Calu3 (cell line): ENCODE measurements around the gene PRPF39. TPM values are rescaled to one million over a fixed set of nuclear protein-coding genes. Genes with fewer than 3 reads are reported as not detected.

Experiments used
- Bru-seq: library from RNA; stranded (reverse); fragments of 400-500 nt; gene quantifications from one replicate; lab custom pipeline; 2021; lab: Mats Ljungman, UMichigan
- BruChase-seq, 2 experiments: library from RNA; stranded (reverse); fragments of 400-500 nt; gene quantifications; one replicate each; lab custom pipeline; 2021; lab: Mats Ljungman, UMichigan
- BruUV-seq: library from RNA; stranded (reverse); fragments of 400-500 nt; replicated peaks from 2 replicates; lab custom pipeline; 2021; lab: Mats Ljungman, UMichigan
- CTCF ChIA-PET: fragments of 300-600 bp; sonication (Branson Sonifier 250); formaldehyde crosslinking; loops from one replicate; lab custom pipeline; 2022; ENCODE audit warnings: antibody characterized with exemption; lab: Charles Lee
- DNase-seq: peaks from one replicate; pipeline ENCODE4 v3.0.0; 2022
- H3K27ac Mint-ChIP-seq: one replicate; pipeline ENCODE4 v1.8.0; 2022; ENCODE audit warnings: mixed read lengths; ENCODE audit not compliant: unreplicated experiment
- H3K27me3 Mint-ChIP-seq: one replicate; pipeline ENCODE4 v1.8.0; 2022; ENCODE audit warnings: mixed read lengths; ENCODE audit not compliant: unreplicated experiment
- H3K36me3 Mint-ChIP-seq: one replicate; pipeline ENCODE4 v1.8.0; 2022; ENCODE audit warnings: mild to moderate bottlenecking, moderate library complexity, mixed read lengths; ENCODE audit not compliant: insufficient read depth, unreplicated experiment
- H3K4me1 Mint-ChIP-seq: one replicate; pipeline ENCODE4 v1.8.0; 2022; ENCODE audit warnings: mild to moderate bottlenecking, low read depth, mixed read lengths; ENCODE audit not compliant: unreplicated experiment
- H3K4me3 Mint-ChIP-seq: one replicate; pipeline ENCODE4 v1.8.0; 2022; ENCODE audit warnings: mild to moderate bottlenecking, low read depth, moderate library complexity, mixed read lengths; ENCODE audit not compliant: unreplicated experiment
- H3K9me3 Mint-ChIP-seq: one replicate; pipeline ENCODE4 v1.8.0; 2022; ENCODE audit warnings: low read depth, mixed read lengths; ENCODE audit not compliant: unreplicated experiment
- CTCF ChIP-seq: fragments of 200-600 bp; IDR thresholded peaks from one replicate; pipeline ENCODE4 v1.8.0; 2022; ENCODE audit warnings: antibody characterized with exemption; ENCODE audit not compliant: unreplicated experiment
- intact Hi-C: fragments of 100-400 bp; cut with micrococcal nuclease; formaldehyde crosslinking; loops from one replicate; pipeline ENCODE4 v1.10.0; 2022; ENCODE audit not compliant: unreplicated experiment
- long read RNA-seq: library from polyadenylated mRNA; stranded (forward); transcript quantifications from one replicate; pipeline ENCODE4 v2.0.0, GENCODE V29; 2022
- total RNA-seq: library from RNA; stranded (reverse); gene quantifications from 2 replicates; pipeline ENCODE4 v1.2.3, GENCODE V29; 2022

Gene PRPF39
- total RNA-seq (34.2 and 35.8 TPM in 2 replicates), Bru-seq, nascent RNA (percentile 90 among the genes with signal in this experiment), BruChase-seq, experiment 1, labeled RNA remaining after a 6-hour chase (percentile 86 among the genes with signal in this experiment), BruChase-seq, experiment 2, labeled RNA remaining after a 2-hour chase (percentile 86 among the genes with signal in this experiment)
- long read RNA-seq, transcript PRPF39-201 (14 exons, 2,868 nt), result major isoform, 9 of 26 reads
- long read RNA-seq, partial matches to known transcripts, result 2 of 26 reads
- long read RNA-seq, other reads (novel, unspliced or antisense), result 15 of 26 reads

- Mint-ChIP-seq H3K36me3 (peaks cover 18% of the 10 kb centered on the region), H3K27ac (peak within 1 kb of the TSS; percentile 87), H3K9me3 (no peaks in the 10 kb centered on the region), H3K27me3 (no peaks in the 10 kb centered on the region), H3K4me1 (peaks cover 34% of the 10 kb centered on the region), H3K4me3 (peak within 1 kb of the TSS; percentile 96)
- BruUV-seq, result TSS peak; percentile 52
- intact Hi-C loops, result loop anchor here (1.0 to 10.0 kb wide), 3 partner anchors 12 to 169 kb away; partner anchors contain the start of gene TOGARAM1
- CTCF ChIA-PET, result no interaction called here
- no peak for TF ChIP-seq CTCF
- DNase-seq, result peak; percentile 96
Measured at GRCh38 chr14:45083976-45084722, at the start of gene PRPF39. TSS of gene PRPF39 (plus strand) at chr14:45084116. CDS start at chr14:45095240, 11,124 bp downstream.

GRCh38 chr14:45034730-45035129 is 49.2 kb upstream of the PRPF39 start:
- Mint-ChIP-seq H3K4me3 (no peak overlapping the region), H3K4me1 (no peaks in the 10 kb centered on the region), H3K9me3 (no peaks in the 10 kb centered on the region), H3K27ac (no peak overlapping the region), H3K36me3 (no peaks in the 10 kb centered on the region), H3K27me3 (no peaks in the 10 kb centered on the region)
- CTCF ChIA-PET, result no interaction called here
- no peak for TF ChIP-seq CTCF
- BruUV-seq, result no TSS peak
- DNase-seq, result no peak
- intact Hi-C loops, result no loop called here

- Mint-ChIP-seq H3K4me1 (no peaks in the 10 kb centered on the region), H3K36me3 (no peaks in the 10 kb centered on the region), H3K4me3 (no peak overlapping the region), H3K27ac (no peak overlapping the region), H3K9me3 (no peaks in the 10 kb centered on the region), H3K27me3 (no peaks in the 10 kb centered on the region)
- intact Hi-C loops, result no loop called here
- no TSS peak for BruUV-seq
- CTCF ChIA-PET, result no interaction called here
- no peak for DNase-seq
- no peak for TF ChIP-seq CTCF
Measured at GRCh38 chr14:45038256-45038655, 45.7 kb upstream of the PRPF39 start.

GRCh38 chr14:45038865-45039264 is 45.1 kb upstream of the PRPF39 start:
- no peak for DNase-seq
- Mint-ChIP-seq H3K36me3 (no peaks in the 10 kb centered on the region), H3K9me3 (no peaks in the 10 kb centered on the region), H3K4me1 (no peaks in the 10 kb centered on the region), H3K27me3 (no peaks in the 10 kb centered on the region), H3K4me3 (no peak overlapping the region), H3K27ac (no peak overlapping the region)
- no TSS peak for BruUV-seq
- CTCF ChIA-PET, result no interaction called here
- TF ChIP-seq CTCF, result no peak
- intact Hi-C loops, result no loop called here
